NB4 (cell line): ENCODE results near the gene SLC19A1.

Experiments used
- DNase-seq: peaks from one replicate; pipeline ENCODE4 v3.0.0; 2010; ENCODE audit warnings: low read depth
- H3K4me3 ChIP-seq: one replicate; pipeline ENCODE4 v1.5.1; 2011; ENCODE audit warnings: mild to moderate bottlenecking, low read depth, low read length, moderate library complexity
- CTCF ChIP-seq: IDR thresholded peaks from one replicate; pipeline ENCODE4 v1.5.1; 2012; ENCODE audit warnings: low read depth, low read length
- MYC ChIP-seq: IDR thresholded peaks from 2 replicates; pipeline ENCODE4 v1.6.1; 2011; ENCODE audit warnings: low read depth, low read length
- POLR2A ChIP-seq: IDR thresholded peaks from 2 replicates; pipeline ENCODE4 v1.6.1; 2011; ENCODE audit warnings: mild to moderate bottlenecking; ENCODE audit not compliant: insufficient read length; ENCODE audit errors: extremely low read depth
- TF ChIP-seq, protein P1 (sequence below): IDR thresholded peaks from 2 replicates; pipeline ENCODE4 v1.6.1; 2011; ENCODE audit warnings: low read depth, low read length

Gene SLC19A1

DNA sequence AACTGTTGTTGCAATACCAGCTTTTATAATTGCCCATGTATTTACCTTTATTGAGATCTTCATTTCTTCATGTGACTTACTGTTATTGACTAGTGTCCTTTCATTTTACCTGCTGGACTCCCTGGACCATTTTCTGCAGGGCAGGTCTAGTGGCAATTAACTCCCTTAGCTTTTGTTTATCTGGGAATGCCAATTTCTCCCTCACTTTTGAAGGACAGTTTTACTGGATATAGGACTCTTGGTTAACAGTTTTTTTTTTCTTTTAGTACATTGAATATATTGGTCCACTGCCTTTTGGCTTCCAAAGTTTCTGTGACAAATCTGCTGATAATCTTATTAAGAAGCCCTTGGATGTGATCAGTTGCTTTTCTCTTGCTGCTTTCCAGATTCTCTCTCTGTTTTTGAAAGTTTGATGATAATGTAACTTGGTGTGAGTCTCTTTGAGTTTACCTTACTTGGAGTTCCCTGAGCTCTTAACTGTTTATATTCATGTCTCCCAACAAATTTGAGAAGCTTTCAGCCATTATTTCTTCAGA is 80.4 kb downstream of the SLC19A1 start:
- H3K4me3 ChIP-seq, result no peak overlapping the region
- no peak for DNase-seq
- TF ChIP-seq, protein P1, sequence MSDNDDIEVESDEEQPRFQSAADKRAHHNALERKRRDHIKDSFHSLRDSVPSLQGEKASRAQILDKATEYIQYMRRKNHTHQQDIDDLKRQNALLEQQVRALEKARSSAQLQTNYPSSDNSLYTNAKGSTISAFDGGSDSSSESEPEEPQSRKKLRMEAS, result no peak
- TF ChIP-seq POLR2A (no peak), MYC (no peak), CTCF (no peak)

- TF ChIP-seq CTCF (no peak), POLR2A (no peak), MYC (no peak)
- TF ChIP-seq, protein P1, result no peak
- H3K4me3 ChIP-seq, result no peak overlapping the region
Measured at GRCh38 chr21:45461369-45461750, 80.9 kb downstream of the SLC19A1 start.

DNA sequence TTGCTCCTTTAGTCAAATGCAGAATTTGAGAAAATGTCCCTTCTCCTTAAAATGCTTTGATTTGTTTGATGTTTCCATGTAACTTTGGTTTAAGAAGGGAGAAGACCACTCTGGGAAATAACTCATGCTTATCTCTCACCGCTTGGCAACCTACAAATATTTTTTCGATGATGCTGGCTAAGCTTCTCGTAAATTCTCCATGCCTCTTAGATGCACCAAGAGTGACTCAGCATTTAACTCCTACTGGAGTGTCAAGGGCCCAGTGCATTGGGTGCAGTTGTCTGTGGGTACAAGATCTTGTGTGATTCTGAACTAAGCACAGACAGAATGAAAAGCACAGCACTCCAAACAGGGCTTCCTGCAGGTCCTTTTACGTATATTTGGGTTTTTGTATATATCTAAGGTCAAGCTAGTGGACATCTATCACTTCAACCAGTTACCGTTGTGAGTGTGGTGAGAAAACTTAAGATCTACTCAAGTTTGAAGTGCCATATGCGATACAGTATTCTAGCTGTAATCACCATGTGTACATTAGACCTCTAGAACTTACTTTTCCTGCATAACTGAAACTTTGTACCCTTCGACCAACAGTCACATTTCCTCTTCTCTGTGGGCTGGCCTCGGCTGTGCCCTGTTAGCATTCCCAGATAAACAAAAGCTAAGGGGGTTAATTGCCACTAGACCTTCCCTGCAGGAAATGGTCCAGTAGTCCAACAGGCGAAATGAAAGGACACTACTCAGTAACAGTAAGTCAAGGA is 81.5 kb downstream of the SLC19A1 start:
- no peak for TF ChIP-seq CTCF
- TF ChIP-seq POLR2A, result no peak
- TF ChIP-seq, protein P1, result no peak
- no peak for TF ChIP-seq MYC
- DNase-seq, result peak; percentile 20
- no peak overlapping the region for H3K4me3 ChIP-seq

More at GRCh38 chr21:45461369-45461750, 80.9 kb downstream of the SLC19A1 start:
- no peak for DNase-seq

DNA sequence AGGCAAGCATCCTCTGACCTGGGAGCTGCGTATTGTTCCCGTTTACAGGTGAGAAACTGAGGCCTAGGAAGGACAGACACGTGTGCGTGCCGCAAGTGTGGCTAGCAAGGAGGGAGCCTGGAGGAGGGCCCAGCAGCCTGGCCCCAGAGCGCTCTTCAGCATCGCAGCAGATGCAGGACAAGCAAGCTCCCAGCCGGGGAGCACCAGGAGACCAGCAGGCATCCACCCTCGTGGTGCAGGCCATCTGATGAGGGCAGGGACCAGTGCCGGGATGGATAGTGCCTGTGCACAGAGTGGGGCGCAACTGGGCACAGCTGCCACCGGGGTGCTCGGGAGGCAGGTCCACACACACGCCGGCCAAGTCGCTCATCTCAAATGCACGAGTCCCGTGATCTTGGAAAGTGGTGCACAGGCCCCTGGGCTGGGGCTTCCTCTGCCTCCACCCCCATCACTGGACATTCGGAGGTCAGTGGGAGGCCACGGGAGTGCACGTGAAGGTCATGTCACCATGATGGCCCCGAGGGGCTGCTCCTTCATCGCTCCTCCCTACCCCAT is 82.2 kb downstream of the SLC19A1 start:
- no peak for DNase-seq
- TF ChIP-seq CTCF (no peak), POLR2A (no peak), MYC (no peak)
- TF ChIP-seq, protein P1, result no peak

GRCh38 chr21:45459171-45460010 is 82.8 kb downstream of the SLC19A1 start:
- TF ChIP-seq CTCF (no peak), POLR2A (no peak), MYC (no peak)
- TF ChIP-seq, protein P1, result no peak
- no peak overlapping the region for H3K4me3 ChIP-seq
- DNase-seq, result no peak

More for the DNA sequence above, 82.2 kb downstream of the SLC19A1 start:
- H3K4me3 ChIP-seq, result no peak overlapping the region
